GM12878 (cell line): ENCODE measurements around the gene ABI1. TPM values are rescaled to one million over a fixed set of nuclear protein-coding genes. Genes with fewer than 3 reads are reported as not detected.

ENCODE experiments used
- ATAC-seq: fragments of 200-7000 bp; cut with Tn5 transposase; 3 replicates; pipeline ENCODE4 v1.9.1; 2020; ENCODE audit warnings: mild to moderate bottlenecking, moderate library complexity
- BruUV-seq: library from RNA; stranded (reverse); fragments of 400-500 nt; replicated peaks from 2 replicates; lab custom pipeline; 2021; lab: Mats Ljungman, UMichigan
- CTCF ChIA-PET: fragments of 300-600 bp; sonication (Branson Sonifier 250); formaldehyde crosslinking; extraction: SDS; loops from one replicate; lab custom pipeline; 2021; ENCODE audit warnings: inconsistent platforms; lab: Yijun Ruan, JAX
- POLR2A ChIA-PET: fragments of 350-600 bp; formaldehyde crosslinking; extraction: SDS; loops from one replicate; lab custom pipeline; 2021; ENCODE audit warnings: inconsistent platforms; lab: Charles Lee
- RAD21 ChIA-PET: fragments of 300-600 bp; sonication (Branson Sonifier 250); formaldehyde crosslinking; loops from one replicate; lab custom pipeline; 2023; ENCODE audit warnings: antibody characterized with exemption; ENCODE audit not compliant: unreplicated experiment; lab: Charles Lee
- SMC1A ChIA-PET: fragments of 300-600 bp; sonication (Branson Sonifier 250); formaldehyde crosslinking; loops from one replicate; lab custom pipeline; 2023; ENCODE audit not compliant: unreplicated experiment, uncharacterized antibody; lab: Charles Lee
- DNase-seq: peaks from one replicate; pipeline ENCODE4 v3.0.0-alpha.2; 2011; ENCODE audit warnings: low read depth, low spot score
- FAIRE-seq: peaks from 3 replicates; lab custom pipeline; 2011; peaks lifted over from hg19 to GRCh38; lab: Jason Lieb, UNC
- H2AFZ ChIP-seq: 2 replicates; pipeline ENCODE4 v1.6.0; 2011; ENCODE audit warnings: low read depth, low read length, control low read depth; ENCODE audit not compliant: control insufficient read depth
- H3K27ac ChIP-seq: 2 replicates; pipeline ENCODE4 v1.5.1; 2011; ENCODE audit warnings: control low read depth; ENCODE audit not compliant: control insufficient read depth, insufficient read depth
- H3K27me3 ChIP-seq, 2 experiments: replicated peaks in 1 of 2; 2 replicates each; pipeline versions ENCODE4 v1.6.0 to v1.6.1; 2011; ENCODE audit warnings: low read length in 1 of 2; ENCODE audit not compliant: control insufficient read depth in 2 of 2, insufficient read depth in 2 of 2
- H3K36me3 ChIP-seq, 2 experiments: 2 replicates each; pipeline ENCODE4 v1.5.1; 2011; ENCODE audit warnings: low read length in 1 of 2; ENCODE audit not compliant: control insufficient read depth in 2 of 2, insufficient read depth in 2 of 2
- H3K4me1 ChIP-seq: 2 replicates; pipeline ENCODE4 v1.6.1; 2011; ENCODE audit warnings: mild to moderate bottlenecking, low read length, moderate library complexity, mixed read lengths; ENCODE audit not compliant: control insufficient read depth, insufficient read depth
- H3K4me2 ChIP-seq: 2 replicates; pipeline ENCODE4 v1.6.0; 2011; ENCODE audit warnings: control low read depth; ENCODE audit not compliant: control insufficient read depth, insufficient read depth
- H3K4me3 ChIP-seq: fragments of 200-600 bp; sonication (generic); 2 replicates; pipeline ENCODE4 v1.5.1; 2016
- H3K79me2 ChIP-seq: 2 replicates; pipeline ENCODE4 v1.6.0; 2011; ENCODE audit warnings: low read length; ENCODE audit not compliant: control insufficient read depth, insufficient read depth
- H3K9ac ChIP-seq: 2 replicates; pipeline ENCODE4 v1.8.0; 2011; ENCODE audit warnings: low read length, control low read depth, mixed read lengths; ENCODE audit not compliant: control insufficient read depth, insufficient read depth
- H3K9me3 ChIP-seq: replicated peaks from 3 replicates; pipeline ENCODE4 v1.5.1; 2011; ENCODE audit warnings: mild to moderate bottlenecking, low read length; ENCODE audit not compliant: control insufficient read depth, insufficient read depth
- H4K20me1 ChIP-seq: 2 replicates; pipeline ENCODE4 v1.6.0; 2011; ENCODE audit not compliant: control insufficient read depth, insufficient read depth
- ATF2 ChIP-seq: IDR thresholded peaks from 2 replicates; pipeline ENCODE4 v1.6.1; 2012; ENCODE audit warnings: low read length, inconsistent platforms
- CTCF ChIP-seq, 3 experiments: IDR thresholded peaks in 2 of 3; conservative IDR thresholded peaks in 1 of 3; 2 replicates each; pipeline ENCODE4 v1.5.1; 2011; ENCODE audit warnings: low read depth in 3 of 3, low read length in 3 of 3, mild to moderate bottlenecking in 3 of 3, control low read depth in 2 of 3, moderate library complexity in 2 of 3, inconsistent platforms in 1 of 3, mixed read lengths in 1 of 3; ENCODE audit not compliant: control insufficient read depth in 2 of 3, insufficient read depth in 1 of 3; ENCODE audit errors: extremely low read depth in 1 of 3
- E2F4 ChIP-seq: IDR thresholded peaks from 2 replicates; pipeline ENCODE4 v1.6.1; 2012; ENCODE audit warnings: low read depth, low read length, improper control_type of control experiment
- GABPA ChIP-seq: IDR thresholded peaks from 2 replicates; pipeline ENCODE4 v1.6.1; 2014; ENCODE audit warnings: antibody characterized with exemption, low read depth, mild to moderate bottlenecking, inconsistent platforms
- MXI1 ChIP-seq: fragments of 150-350 bp; IDR thresholded peaks from 2 replicates; pipeline ENCODE4 v1.6.1; 2011; ENCODE audit warnings: low read depth, mild to moderate bottlenecking, inconsistent platforms, low read length, improper control_type of control experiment
- NFYA ChIP-seq: IDR thresholded peaks from 2 replicates; pipeline ENCODE4 v1.6.1; 2011; ENCODE audit warnings: low read depth, mild to moderate bottlenecking, low read length, improper control_type of control experiment, borderline replicate concordance
- NR2C2 ChIP-seq: IDR thresholded peaks from 2 replicates; pipeline ENCODE4 v1.6.1; 2011; ENCODE audit warnings: borderline replicate concordance, low read depth; ENCODE audit not compliant: control insufficient read depth, insufficient read length
- PML ChIP-seq: IDR thresholded peaks from 2 replicates; pipeline ENCODE4 v1.6.1; 2012; ENCODE audit warnings: low read length, inconsistent platforms
- RELA ChIP-seq: fragments of 450-650 bp; IDR thresholded peaks from 2 replicates; pipeline ENCODE4 v1.8.0; 2014; ENCODE audit warnings: borderline replicate concordance; ENCODE audit not compliant: partially characterized antibody
- SMARCA5 ChIP-seq: fragments of 450-650 bp; IDR thresholded peaks from 2 replicates; pipeline ENCODE4 v1.6.1; 2017; ENCODE audit warnings: mild to moderate bottlenecking
- SP1 ChIP-seq: IDR thresholded peaks from one replicate; pipeline ENCODE4 v1.6.1; 2011; ENCODE audit warnings: low read depth, low read length
- STAT3 ChIP-seq: IDR thresholded peaks from 2 replicates; pipeline ENCODE4 v1.6.1; 2011; ENCODE audit warnings: low read depth, low read length, improper control_type of control experiment
- ZNF384 ChIP-seq: IDR thresholded peaks from 2 replicates; pipeline ENCODE4 v1.6.1; 2012; ENCODE audit warnings: low read depth, mild to moderate bottlenecking, low read length, improper control_type of control experiment, borderline replicate concordance
- WGBS: methylation state at CpG from one replicate; pipeline ENCODE4 v1.1.6; 2016; ENCODE audit warnings: low lambda C conversion rate; ENCODE audit not compliant: insufficient replicate concordance, insufficient coverage; ENCODE audit errors: missing lambda C conversion rate; 5-methylcytosine and 5-hydroxymethylcytosine counted together
- in situ Hi-C: fragments of 300-500 bp; cut with MboI; formaldehyde crosslinking; loops from 9 replicates; pipeline ENCODE4 v1.14.3; 2018; ENCODE audit warnings: mixed read lengths
- intact Hi-C: fragments of 100-400 bp; cut with micrococcal nuclease; formaldehyde crosslinking; loops from one replicate; pipeline ENCODE4 v1.14.2; 2022; ENCODE audit not compliant: unreplicated experiment
- polyA plus RNA-seq, 11 experiments: library from polyadenylated mRNA; depleted of rRNA in 4 of 11; unstranded in 6 of 11; stranded (reverse) in 5 of 11; fragments of >200 nt; fragmentation: Nextera tagmentation in 4 of 11; fragmentation: Illumina TruSeq in 1 of 11; extraction: Ambion mirVana in 4 of 11; extraction: Trizol in 1 of 11; gene quantifications; 1 replicate in 1 of 11; 2 replicates in 10 of 11; pipeline versions ENCODE4 v1.2.1 to v1.2.3, GENCODE V29; 2011 to 2016; ENCODE audit warnings: inconsistent platforms in 2 of 11, missing spikeins in 2 of 11, low read depth in 1 of 11
- total RNA-seq, 4 experiments: library from RNA; depleted of rRNA in 3 of 4; stranded (reverse); fragments of >200 nt in 3 of 4; fragmentation: Illumina TruSeq in 1 of 4; extraction: Trizol in 1 of 4; gene quantifications; 2 replicates each; pipeline versions ENCODE4 v1.2.1 to v1.2.3, GENCODE V29; 2013 to 2021
- TF ChIP-seq, protein P1 (sequence below): fragments of 150-350 bp; IDR thresholded peaks from 2 replicates; pipeline ENCODE4 v1.6.1; 2014; ENCODE audit warnings: mild to moderate bottlenecking, low read depth, low read length
- TF ChIP-seq, protein P2 (sequence below): fragments of 450-650 bp; formaldehyde crosslinking; IDR thresholded peaks from 2 replicates; pipeline ENCODE4 v1.4.0; 2022; ENCODE audit warnings: mild to moderate bottlenecking, moderate library complexity

ABI1 gene
- total and polyA plus RNA-seq, 10 of the 15 experiments (the other 5 are each of a cell fraction or from before 2014, with no cell fraction given), result 31.2 to 73.2 (median 50.7) TPM

GRCh38 chr10:26869528-26869927, 8.8 kb upstream of the ABI1 start:
- H3K9me3 ChIP-seq, result no peaks in the 10 kb centered on the region
- DNase-seq (no peak), ATAC-seq (no peak), FAIRE-seq (no peak)
- intact Hi-C loops (no loop called here), in situ Hi-C loops (no loop called here)
- peak overlapping the region; percentile 5; the same call in 1 of the 2 replicates for H2AFZ ChIP-seq
- ChIA-PET POLR2A (interaction anchor here (0.5 to 0.7 kb wide), 3 partner anchors 20 to 283 kb away, joined by 3 to 6 read pairs (median 5); no protein-coding TSS in a partner anchor), RAD21 (interaction anchor here (0.5 to 4.7 kb wide), 3 partner anchors 11 to 143 kb away, joined by 3 to 20 read pairs (median 6); no protein-coding TSS in a partner anchor), CTCF (interaction anchor here (0.6 to 4.1 kb wide), 5 partner anchors 8 to 184 kb away, joined by 3 to 24 read pairs (median 8); partner anchors contain the start of gene ABI1), SMC1A (interaction anchor here (0.5 to 2.1 kb wide), 7 partner anchors 8 to 534 kb away, joined by 3 to 9 read pairs (median 3); partner anchors contain the start of gene ABI1)
- H3K27me3 ChIP-seq, result no peaks in the 10 kb centered on the region
- no peak overlapping the region for H3K9ac ChIP-seq
- H3K36me3 ChIP-seq, result no peaks in the 10 kb centered on the region
- H3K27ac ChIP-seq, result no peak overlapping the region
- no peaks in the 10 kb centered on the region for H4K20me1 ChIP-seq
- no TSS peak for BruUV-seq
- 1% methylated on average over 8 of the region's 8 CpGs for WGBS
- H3K4me1 ChIP-seq, result no peaks in the 10 kb centered on the region
- H3K79me2 ChIP-seq, result no peaks in the 10 kb centered on the region
- H3K4me3 ChIP-seq, result no peak overlapping the region
- H3K4me2 ChIP-seq, result no peak overlapping the region
- TF ChIP-seq GABPA, result no peak
- TF ChIP-seq ATF2, result no peak
- TF ChIP-seq, protein P1, sequence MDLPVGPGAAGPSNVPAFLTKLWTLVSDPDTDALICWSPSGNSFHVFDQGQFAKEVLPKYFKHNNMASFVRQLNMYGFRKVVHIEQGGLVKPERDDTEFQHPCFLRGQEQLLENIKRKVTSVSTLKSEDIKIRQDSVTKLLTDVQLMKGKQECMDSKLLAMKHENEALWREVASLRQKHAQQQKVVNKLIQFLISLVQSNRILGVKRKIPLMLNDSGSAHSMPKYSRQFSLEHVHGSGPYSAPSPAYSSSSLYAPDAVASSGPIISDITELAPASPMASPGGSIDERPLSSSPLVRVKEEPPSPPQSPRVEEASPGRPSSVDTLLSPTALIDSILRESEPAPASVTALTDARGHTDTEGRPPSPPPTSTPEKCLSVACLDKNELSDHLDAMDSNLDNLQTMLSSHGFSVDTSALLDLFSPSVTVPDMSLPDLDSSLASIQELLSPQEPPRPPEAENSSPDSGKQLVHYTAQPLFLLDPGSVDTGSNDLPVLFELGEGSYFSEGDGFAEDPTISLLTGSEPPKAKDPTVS, result no peak
- TF ChIP-seq CTCF (IDR thresholded peaks at IDR 0.05 in 2 of 3, conservative IDR thresholded peaks at IDR 0.05 in 1 of 3; ENCODE audit: control insufficient read depth in 2 of 3, extremely low read depth in 1 of 3, insufficient read depth in 1 of 3, low read depth in 3 of 3, low read length in 3 of 3), result no peak
- TF ChIP-seq, protein P2, sequence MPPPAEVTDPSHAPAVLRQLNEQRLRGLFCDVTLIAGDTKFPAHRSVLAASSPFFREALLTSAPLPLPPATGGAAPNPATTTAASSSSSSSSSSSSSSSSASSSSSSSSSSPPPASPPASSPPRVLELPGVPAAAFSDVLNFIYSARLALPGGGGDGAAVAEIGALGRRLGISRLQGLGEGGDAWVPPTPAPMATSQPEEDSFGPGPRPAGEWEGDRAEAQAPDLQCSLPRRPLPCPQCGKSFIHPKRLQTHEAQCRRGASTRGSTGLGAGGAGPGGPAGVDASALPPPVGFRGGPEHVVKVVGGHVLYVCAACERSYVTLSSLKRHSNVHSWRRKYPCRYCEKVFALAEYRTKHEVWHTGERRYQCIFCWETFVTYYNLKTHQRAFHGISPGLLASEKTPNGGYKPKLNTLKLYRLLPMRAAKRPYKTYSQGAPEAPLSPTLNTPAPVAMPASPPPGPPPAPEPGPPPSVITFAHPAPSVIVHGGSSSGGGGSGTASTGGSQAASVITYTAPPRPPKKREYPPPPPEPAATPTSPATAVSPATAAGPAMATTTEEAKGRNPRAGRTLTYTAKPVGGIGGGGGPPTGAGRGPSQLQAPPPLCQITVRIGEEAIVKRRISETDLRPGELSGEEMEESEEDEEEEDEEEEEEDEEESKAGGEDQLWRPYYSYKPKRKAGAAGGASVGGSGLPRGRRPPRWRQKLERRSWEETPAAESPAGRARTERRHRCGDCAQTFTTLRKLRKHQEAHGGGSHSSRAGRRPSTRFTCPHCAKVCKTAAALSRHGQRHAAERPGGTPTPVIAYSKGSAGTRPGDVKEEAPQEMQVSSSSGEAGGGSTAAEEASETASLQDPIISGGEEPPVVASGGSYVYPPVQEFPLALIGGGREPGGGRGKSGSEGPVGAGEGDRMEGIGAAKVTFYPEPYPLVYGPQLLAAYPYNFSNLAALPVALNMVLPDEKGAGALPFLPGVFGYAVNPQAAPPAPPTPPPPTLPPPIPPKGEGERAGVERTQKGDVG, result no peak
- no peak for TF ChIP-seq STAT3
- no peak for TF ChIP-seq NFYA
- no peak for TF ChIP-seq MXI1
- TF ChIP-seq ZNF384, result no peak
- no peak for TF ChIP-seq E2F4
- TF ChIP-seq SMARCA5, result no peak
- TF ChIP-seq NR2C2, result no peak
- no peak for TF ChIP-seq RELA
- TF ChIP-seq PML, result no peak
- no peak for TF ChIP-seq SP1
